SW 1271 (cell line): ENCODE measurements around the gene VANGL2.

Experiments
- DNase-seq, 2 experiments: peaks; one replicate each; lab custom pipeline; 2025; lab: John Stamatoyannopoulos, UW

VANGL2 gene

GRCh38 chr1:160405331-160405877, 5.0 kb downstream of the VANGL2 start:
- DNase-seq: no peak

GRCh38 chr1:160406131-160406968, 6.0 kb downstream of the VANGL2 start:
- no peak for DNase-seq

GRCh38 chr1:160407839-160408801, 7.8 kb downstream of the VANGL2 start:
- no peak for DNase-seq

GRCh38 chr1:160408864-160409263, 8.5 kb downstream of the VANGL2 start:
- DNase-seq: no peak

- DNase-seq: no peak
Measured at GRCh38 chr1:160409486-160409885, 9.1 kb downstream of the VANGL2 start.

GRCh38 chr1:160410406-160411005, 10.1 kb downstream of the VANGL2 start:
- no peak for DNase-seq

- DNase-seq: no peak
Measured at GRCh38 chr1:160411271-160412027, 11.1 kb downstream of the VANGL2 start.

DNA sequence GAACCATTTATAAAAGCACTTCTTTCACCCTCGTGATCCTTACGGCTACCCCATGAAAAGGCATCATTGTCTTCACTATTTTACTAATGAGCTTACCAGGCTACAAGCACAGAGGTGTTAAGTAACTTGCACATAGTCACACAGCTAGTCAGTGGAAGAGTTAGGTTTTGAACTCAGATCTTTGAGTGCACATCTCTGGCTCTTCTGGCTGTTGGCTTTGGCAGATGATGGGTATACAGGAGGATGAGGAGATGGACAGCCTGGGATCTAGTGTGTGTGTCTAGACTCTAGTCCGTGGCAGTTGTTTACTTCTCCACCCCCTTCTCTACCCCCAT, 11.6 kb downstream of the VANGL2 start:
- DNase-seq: no peak

DNA sequence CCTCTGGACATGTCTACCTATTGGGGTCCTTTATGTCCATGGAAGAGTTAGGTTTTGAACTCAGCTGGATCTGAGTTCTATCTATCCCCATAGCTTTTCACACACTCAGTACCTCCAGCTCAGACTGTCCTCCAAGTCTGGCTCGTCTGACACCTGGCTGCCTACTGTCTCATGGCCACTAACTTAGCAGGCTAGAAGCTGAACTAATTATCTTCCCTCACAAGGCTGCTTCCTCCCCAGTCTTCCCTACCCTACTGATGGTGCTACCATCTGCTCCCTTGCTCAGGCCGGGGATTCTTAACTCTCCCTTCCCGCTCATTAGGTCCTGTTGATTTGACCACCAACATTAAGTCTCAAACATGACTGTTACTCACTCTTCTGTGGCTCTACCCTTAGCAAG, 13.4 kb downstream of the VANGL2 start:
- no peak for DNase-seq

DNA sequence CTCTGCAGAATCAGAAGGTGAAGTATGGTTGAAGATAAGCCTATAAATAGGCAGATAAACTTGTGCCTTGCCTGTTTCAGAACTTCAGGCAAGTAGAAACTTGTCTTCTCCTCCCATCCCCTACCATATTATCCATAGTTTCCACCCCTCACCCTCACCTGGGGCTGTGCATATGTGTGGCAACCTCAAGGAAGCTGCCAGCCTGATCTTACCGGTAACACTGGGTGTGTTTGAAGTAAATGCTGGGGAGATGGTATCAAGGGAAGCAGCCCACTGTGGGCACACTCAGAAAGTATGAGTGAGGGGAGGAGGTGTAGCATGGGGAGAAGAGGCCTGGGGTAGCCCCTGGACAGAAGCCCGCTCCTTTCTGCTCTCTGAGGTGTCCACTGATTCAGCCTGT, 14.5 kb downstream of the VANGL2 start:
- DNase-seq: no peak

DNA sequence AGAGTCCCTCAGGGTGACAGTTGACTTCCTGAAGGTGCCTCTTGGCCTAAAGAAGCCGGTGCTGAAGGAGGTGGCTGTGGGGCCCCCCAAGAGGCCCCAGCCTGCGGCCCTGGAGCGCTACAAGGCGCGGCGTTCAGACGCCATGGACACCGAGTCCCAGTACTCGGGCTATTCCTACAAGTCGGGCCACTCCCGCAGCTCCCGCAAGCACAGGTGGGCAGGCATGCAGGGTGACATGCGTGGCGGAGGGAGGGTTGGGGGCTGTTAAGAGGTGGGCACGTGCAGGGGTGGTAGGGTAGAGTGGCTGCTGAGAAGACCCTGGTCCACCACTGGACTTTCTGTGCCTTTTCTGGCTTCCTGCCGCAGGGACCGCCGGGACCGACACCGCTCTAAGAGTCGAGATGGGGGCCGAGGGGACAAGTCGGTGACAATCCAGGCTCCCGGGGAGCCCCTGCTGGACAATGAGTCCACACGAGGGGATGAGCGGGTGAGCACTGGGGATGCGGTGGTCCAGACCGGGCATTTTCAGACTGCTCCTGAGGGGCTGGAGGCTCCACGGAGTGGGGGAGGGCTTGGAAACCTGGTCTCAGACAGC, 15.4 kb downstream of the VANGL2 start:
- DNase-seq: no peak

DNA sequence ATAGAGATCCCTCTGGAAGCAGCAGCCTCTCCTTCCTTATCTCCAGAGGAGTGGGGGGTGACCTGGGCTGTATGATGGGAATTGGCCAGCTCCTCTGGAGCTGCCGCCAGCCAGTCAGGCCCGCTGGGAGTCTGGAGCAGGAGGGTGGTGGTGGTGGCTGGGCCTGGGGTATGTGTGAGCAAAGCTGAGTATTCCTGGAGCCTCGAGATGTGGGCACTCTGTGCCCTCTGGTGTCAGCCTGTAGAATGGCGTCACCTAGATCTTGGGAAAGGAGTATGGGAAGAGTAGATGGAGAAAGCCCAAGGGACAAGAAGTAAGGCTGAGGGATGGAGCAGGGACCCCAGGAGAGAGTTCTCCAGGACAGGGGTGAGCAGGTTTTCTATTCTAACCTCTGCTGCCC, 16.0 kb downstream of the VANGL2 start:
- DNase-seq: peak in 1 of 2 experiments; percentile 44

DNA sequence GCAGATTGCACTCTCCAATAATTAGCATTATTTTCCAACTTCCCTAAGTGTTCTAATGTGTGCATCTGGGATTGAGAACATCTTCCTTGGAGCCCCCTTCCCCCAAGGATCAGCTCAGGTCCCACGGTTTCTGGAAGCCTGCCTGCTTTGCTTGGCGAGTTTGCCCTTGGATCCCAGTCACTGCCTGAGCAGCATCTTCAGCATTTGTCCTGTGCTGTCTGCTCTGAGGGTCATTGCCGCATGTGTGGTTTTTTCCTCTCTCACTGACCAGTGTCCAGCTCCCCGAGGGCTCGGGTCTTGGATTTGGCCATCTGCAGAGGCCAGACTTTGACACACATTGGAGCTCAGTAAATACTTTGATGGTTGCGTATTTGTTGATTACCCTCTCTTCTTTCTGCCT, 18.1 kb downstream of the VANGL2 start:
- DNase-seq: no peak

DNA sequence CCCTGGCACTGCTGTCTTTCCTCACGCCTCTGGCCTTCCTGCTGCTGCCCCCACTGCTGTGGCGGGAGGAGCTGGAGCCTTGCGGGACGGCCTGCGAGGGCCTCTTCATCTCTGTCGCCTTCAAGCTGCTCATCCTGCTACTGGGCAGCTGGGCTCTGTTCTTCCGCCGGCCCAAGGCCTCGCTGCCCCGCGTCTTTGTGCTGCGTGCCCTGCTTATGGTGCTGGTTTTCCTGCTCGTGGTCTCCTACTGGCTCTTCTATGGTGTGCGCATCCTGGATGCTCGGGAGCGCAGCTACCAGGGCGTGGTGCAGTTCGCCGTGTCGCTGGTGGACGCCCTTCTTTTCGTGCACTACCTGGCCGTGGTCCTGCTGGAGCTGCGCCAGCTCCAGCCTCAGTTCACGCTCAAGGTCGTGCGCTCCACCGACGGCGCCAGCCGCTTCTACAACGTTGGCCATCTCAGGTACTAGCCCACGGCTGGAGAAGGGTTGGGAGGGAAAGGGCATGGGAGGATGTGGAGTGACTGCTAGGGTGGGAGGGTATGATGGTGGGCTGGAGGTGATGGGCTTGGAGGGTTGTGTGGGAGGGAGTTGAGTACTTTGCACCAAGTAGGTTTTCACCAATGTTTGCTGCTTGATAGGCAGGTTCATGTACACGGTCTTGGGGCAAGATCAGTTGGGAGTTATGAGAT, 18.9 kb downstream of the VANGL2 start:
- DNase-seq: no peak

DNA sequence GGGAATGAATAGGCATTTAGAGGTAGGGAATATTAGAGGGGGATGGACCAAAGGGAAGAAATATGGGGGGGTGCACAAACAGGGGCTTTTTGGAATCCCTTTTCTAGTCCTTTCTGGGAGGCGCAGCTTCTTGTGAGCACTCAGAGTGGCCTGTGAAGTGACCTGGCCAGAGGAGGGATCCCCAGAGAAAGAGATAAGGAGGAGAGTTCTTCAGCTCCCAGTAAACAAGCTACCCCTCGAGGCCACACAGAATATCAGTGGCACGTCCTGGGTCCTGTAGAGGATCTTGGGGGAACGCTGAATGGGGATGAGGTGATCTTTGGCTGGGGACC, 19.4 kb downstream of the VANGL2 start:
- no peak for DNase-seq

GRCh38 chr1:160420881-160421842, 20.8 kb downstream of the VANGL2 start:
- DNase-seq: no peak

DNA sequence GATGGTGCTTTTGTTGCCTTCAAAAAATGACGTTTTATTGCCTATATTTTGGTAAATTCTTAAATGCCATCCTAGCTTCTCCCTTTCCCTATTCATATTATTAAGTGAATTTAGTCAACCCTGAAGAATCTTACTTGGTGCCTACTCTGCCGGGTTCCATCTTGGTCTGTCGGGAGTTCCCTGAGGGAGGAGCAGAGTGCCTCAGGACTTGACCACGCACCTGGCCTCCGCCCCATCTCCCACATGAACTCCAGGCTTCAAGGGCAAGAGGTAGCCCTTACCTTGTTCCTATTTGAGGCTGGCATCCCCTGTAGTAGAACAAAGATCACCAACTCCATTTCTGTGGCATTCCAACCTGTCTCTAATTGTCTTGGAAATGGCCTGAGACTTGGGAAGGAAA, 21.5 kb downstream of the VANGL2 start:
- DNase-seq: no peak

GRCh38 chr1:160423966-160424365, 23.6 kb downstream of the VANGL2 start:
- DNase-seq: no peak

- DNase-seq: no peak
Measured at GRCh38 chr1:160425847-160426246, 25.5 kb downstream of the VANGL2 start.

- DNase-seq: no peak
Measured at GRCh38 chr1:160427625-160428024, 27.3 kb downstream of the VANGL2 start.
